Transverse colon (tissue), 4 donors: ENCODE measurements around the gene PRAF2. TPM values are rescaled to one million over a fixed set of nuclear protein-coding genes. Genes with fewer than 3 reads are reported as not detected.

Source experiments
- DNase-seq: peaks from one replicate; pipeline ENCODE4 v3.0.0-alpha.2; 2019
- H3K27ac ChIP-seq, 4 donors: fragments of 200-600 bp; sonication (generic); 2 replicates each; pipeline ENCODE4 v1.5.1; 2016 to 2018; ENCODE audit warnings: inconsistent platforms in 4 of 4
- H3K27me3 ChIP-seq: fragments of 200-600 bp; sonication (generic); 2 replicates; pipeline ENCODE4 v1.5.1; 2017; ENCODE audit warnings: inconsistent platforms
- H3K36me3 ChIP-seq, 4 donors: fragments of 200-600 bp; sonication (generic); 2 replicates each; pipeline ENCODE4 v1.5.1; 2017 to 2019; ENCODE audit warnings: inconsistent platforms in 4 of 4
- H3K4me1 ChIP-seq, 4 donors: fragments of 200-600 bp; sonication (generic); 2 replicates each; pipeline ENCODE4 v1.5.1; 2017 to 2020; ENCODE audit warnings: inconsistent platforms in 4 of 4
- H3K4me3 ChIP-seq, 4 donors: fragments of 200-600 bp; sonication (generic); 1 replicate in 1 of 4; 2 replicates in 3 of 4; pipeline versions ENCODE4 v1.5.1 to v1.6.1; 2017 to 2019; ENCODE audit warnings: inconsistent platforms in 4 of 4
- H3K9me3 ChIP-seq, 2 donors: fragments of 200-600 bp; sonication (generic); 2 replicates each; pipeline ENCODE4 v1.5.1; 2017 to 2019; ENCODE audit warnings: inconsistent platforms in 2 of 2
- CTCF ChIP-seq, 5 experiments: fragments of 200-600 bp in 3 of 5; fragments of 450-650 bp in 2 of 5; sonication (generic) in 3 of 5; IDR thresholded peaks; 1 replicate in 2 of 5; 2 replicates in 3 of 5; pipeline ENCODE4 v1.5.1; 2016 to 2017; ENCODE audit warnings: antibody characterized with exemption in 5 of 5, inconsistent platforms in 3 of 5, mild to moderate bottlenecking in 2 of 5, moderate library complexity in 1 of 5
- EP300 ChIP-seq: sonication (generic); formaldehyde crosslinking; IDR thresholded peaks from one replicate; pipeline ENCODE4 v1.6.1; 2017; ENCODE audit warnings: antibody characterized with exemption, low read depth
- POLR2A ChIP-seq: fragments of 450-650 bp; IDR thresholded peaks from one replicate; pipeline ENCODE4 v1.6.1; 2016; ENCODE audit warnings: antibody characterized with exemption, mild to moderate bottlenecking, moderate library complexity
- POLR2AphosphoS5 ChIP-seq, 3 donors: sonication (generic); formaldehyde crosslinking; IDR thresholded peaks; one replicate each; pipeline ENCODE4 v1.6.1; 2016; ENCODE audit warnings: antibody characterized with exemption in 3 of 3
- WGBS, 2 donors: methylation state at CpG; one replicate each; pipeline ENCODE4 v1.1.5; 2018; ENCODE audit warnings: low coverage in 1 of 2; 5-methylcytosine and 5-hydroxymethylcytosine counted together
- in situ Hi-C, 4 donors: fragments of 200-750 bp; cut with MboI; loops; one replicate each; pipeline versions ENCODE4 v1.15.0 to v1.15.1; 2017; ENCODE audit warnings: low sequenced_read_pairs in 3 of 4, low pct_ligation_motif_present in 1 of 4, low pct_unique_long_range_greater_than_20kb in 1 of 4
- intact Hi-C: fragments of 100-400 bp; cut with DNase I; formaldehyde crosslinking; loops from one replicate; pipeline ENCODE4 v1.15.1; 2023; ENCODE audit warnings: low total_unique reads
- total RNA-seq, 4 donors: library from RNA; depleted of rRNA; stranded (reverse); fragments of >200 nt; gene quantifications; one replicate each; pipeline ENCODE4 v1.1.0, GENCODE V29; 2016

PRAF2 gene
- total RNA-seq, 4 donors from 2014 or later = 3.4 to 16.8 (median 9.2) TPM

- no peak for DNase-seq
- no peaks in the 10 kb centered on the region for H3K4me1 ChIP-seq
- in situ Hi-C loops (no loop called here), intact Hi-C loops (no loop called here)
- H3K4me3 ChIP-seq = no peak overlapping the region
- TF ChIP-seq EP300 (no peak), POLR2A (no peak), CTCF (IDR thresholded peaks at IDR 0.05) (no peak), POLR2AphosphoS5 (IDR thresholded peaks at IDR 0.05) (no peak)
- WGBS, 2 donors = 85% methylated on average over 8 of the region's 8 CpGs; no CpG with 5 or more reads in 1 of the 2 donors
- no peaks in the 10 kb centered on the region for H3K9me3 ChIP-seq
- no peaks in the 10 kb centered on the region for H3K27me3 ChIP-seq
- no peaks in the 10 kb centered on the region for H3K36me3 ChIP-seq
- no peak overlapping the region for H3K27ac ChIP-seq
Observed at GRCh38 chrX:49064735-49065134, 9.1 kb downstream of the PRAF2 start.

- intact Hi-C loops (no loop called here), in situ Hi-C loops (no loop called here)
- Histone ChIP-seq H3K4me3 (no peak overlapping the region), H3K36me3 (no peaks in the 10 kb centered on the region), H3K9me3 (no peaks in the 10 kb centered on the region), H3K27ac (no peak overlapping the region), H3K27me3 (no peaks in the 10 kb centered on the region), H3K4me1 (no peaks in the 10 kb centered on the region)
- no peak for TF ChIP-seq POLR2A
- TF ChIP-seq CTCF (IDR thresholded peaks at IDR 0.05) = no peak
- no peak for TF ChIP-seq POLR2AphosphoS5 (IDR thresholded peaks at IDR 0.05)
- TF ChIP-seq EP300 = no peak
- WGBS, 2 donors = 91% methylated on average over 20 of the region's 20 CpGs; no CpG with 5 or more reads in 1 of the 2 donors
- no peak for DNase-seq
Observed at GRCh38 chrX:49064303-49064702, 9.5 kb downstream of the PRAF2 start.

- intact Hi-C loops (no loop called here), in situ Hi-C loops (no loop called here)
- Histone ChIP-seq H3K27me3 (no peaks in the 10 kb centered on the region), H3K4me3 (no peak overlapping the region), H3K9me3 (no peaks in the 10 kb centered on the region), H3K36me3 (no peaks in the 10 kb centered on the region), H3K4me1 (no peaks in the 10 kb centered on the region), H3K27ac (no peak overlapping the region)
- TF ChIP-seq EP300 = no peak
- TF ChIP-seq POLR2A = no peak
- TF ChIP-seq POLR2AphosphoS5 (IDR thresholded peaks at IDR 0.05) = no peak
- no peak for TF ChIP-seq CTCF (IDR thresholded peaks at IDR 0.05)
- WGBS, 2 donors = 95% methylated on average over 9 of the region's 9 CpGs; no CpG with 5 or more reads in 1 of the 2 donors
- DNase-seq = no peak
Observed at GRCh38 chrX:49063715-49064114, 10.1 kb downstream of the PRAF2 start.

GRCh38 chrX:49061916-49062315 lies 11.9 kb downstream of the PRAF2 start:
- no peak for TF ChIP-seq EP300
- no peak for TF ChIP-seq POLR2A
- no peak for TF ChIP-seq CTCF (IDR thresholded peaks at IDR 0.05)
- TF ChIP-seq POLR2AphosphoS5 (IDR thresholded peaks at IDR 0.05) = no peak
- DNase-seq = no peak
- no peaks in the 10 kb centered on the region for H3K4me1 ChIP-seq
- H3K4me3 ChIP-seq = no peak overlapping the region
- H3K27me3 ChIP-seq = no peaks in the 10 kb centered on the region
- in situ Hi-C loops = no loop called here
- 84% methylated on average over 10 of the region's 10 CpGs; no CpG with 5 or more reads in 1 of the 2 donors for WGBS, 2 donors
- H3K27ac ChIP-seq = no peak overlapping the region
- intact Hi-C loops = no loop called here
- no peaks in the 10 kb centered on the region for H3K36me3 ChIP-seq
- no peaks in the 10 kb centered on the region for H3K9me3 ChIP-seq
